ENCODE data around the gene GADL1. TPM values are rescaled to one million over a fixed set of nuclear protein-coding genes. Genes with fewer than 3 reads are reported as not detected.

The GADL1 gene
- total RNA-seq, 1 donor from 2014 or later, result not detected

DNA sequence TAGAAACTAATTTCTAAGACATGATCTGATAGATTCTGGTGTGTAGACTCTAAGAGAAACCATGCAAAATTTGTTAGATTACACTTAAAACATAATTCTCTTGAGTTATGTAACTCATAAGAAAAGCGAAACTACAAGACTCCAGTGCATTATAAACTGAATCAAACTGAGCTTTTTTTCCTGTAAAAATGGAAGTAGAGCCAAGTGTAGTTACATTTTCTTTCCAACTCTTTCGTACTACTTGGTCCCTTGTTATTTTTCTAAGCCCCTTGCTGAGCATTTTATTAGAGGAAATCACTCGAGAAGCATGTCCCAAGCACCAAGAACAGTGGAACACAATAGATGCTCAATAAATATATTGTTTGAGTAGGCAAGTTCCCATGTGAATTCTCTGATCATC, 130.2 kb downstream of the GADL1 start:
- no peak overlapping the region for H3K4me3 Mint-ChIP-seq (ENCODE audit: unreplicated experiment)
- no peak for DNase-seq

DNA sequence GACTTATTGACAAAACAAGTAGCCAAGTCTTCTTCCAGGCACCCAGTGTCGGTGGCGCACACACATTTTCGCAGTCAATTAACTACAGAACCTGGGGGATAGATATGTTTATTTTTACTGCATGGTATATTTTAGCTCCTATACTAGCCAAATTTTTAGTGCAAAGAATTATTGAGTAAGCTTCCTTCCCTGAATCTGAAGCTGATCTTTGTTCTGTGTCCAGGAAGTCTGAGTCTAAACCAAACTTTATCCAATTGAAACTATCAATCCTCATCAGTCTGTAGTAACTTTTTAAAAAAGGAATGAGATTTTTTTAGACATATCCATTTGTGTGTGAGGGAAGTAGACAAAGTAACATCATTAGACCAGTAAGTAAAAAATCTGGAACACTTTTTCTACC, 133.1 kb downstream of the GADL1 start:
- Mint-ChIP-seq H3K27ac (ENCODE audit: unreplicated experiment) (no peak overlapping the region), H3K9me3 (ENCODE audit: unreplicated experiment) (no peaks in the 10 kb centered on the region), H3K36me3 (ENCODE audit: unreplicated experiment) (no peaks in the 10 kb centered on the region), H3K27me3 (ENCODE audit: unreplicated experiment) (peaks cover 3% of the 10 kb centered on the region), H3K4me3 (ENCODE audit: unreplicated experiment) (no peak overlapping the region), H3K4me1 (ENCODE audit: low read depth, unreplicated experiment) (no peaks in the 10 kb centered on the region)
- TF ChIP-seq, protein P1, sequence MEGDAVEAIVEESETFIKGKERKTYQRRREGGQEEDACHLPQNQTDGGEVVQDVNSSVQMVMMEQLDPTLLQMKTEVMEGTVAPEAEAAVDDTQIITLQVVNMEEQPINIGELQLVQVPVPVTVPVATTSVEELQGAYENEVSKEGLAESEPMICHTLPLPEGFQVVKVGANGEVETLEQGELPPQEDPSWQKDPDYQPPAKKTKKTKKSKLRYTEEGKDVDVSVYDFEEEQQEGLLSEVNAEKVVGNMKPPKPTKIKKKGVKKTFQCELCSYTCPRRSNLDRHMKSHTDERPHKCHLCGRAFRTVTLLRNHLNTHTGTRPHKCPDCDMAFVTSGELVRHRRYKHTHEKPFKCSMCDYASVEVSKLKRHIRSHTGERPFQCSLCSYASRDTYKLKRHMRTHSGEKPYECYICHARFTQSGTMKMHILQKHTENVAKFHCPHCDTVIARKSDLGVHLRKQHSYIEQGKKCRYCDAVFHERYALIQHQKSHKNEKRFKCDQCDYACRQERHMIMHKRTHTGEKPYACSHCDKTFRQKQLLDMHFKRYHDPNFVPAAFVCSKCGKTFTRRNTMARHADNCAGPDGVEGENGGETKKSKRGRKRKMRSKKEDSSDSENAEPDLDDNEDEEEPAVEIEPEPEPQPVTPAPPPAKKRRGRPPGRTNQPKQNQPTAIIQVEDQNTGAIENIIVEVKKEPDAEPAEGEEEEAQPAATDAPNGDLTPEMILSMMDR (IDR thresholded peaks at IDR 0.05; ENCODE audit: partially characterized antibody, unreplicated experiment), result no peak
- DNase-seq, result no peak

More for the DNA sequence above, 130.2 kb downstream of the GADL1 start:
- TF ChIP-seq, protein P1 (IDR thresholded peaks at IDR 0.05; ENCODE audit: partially characterized antibody, unreplicated experiment), result no peak
- Mint-ChIP-seq H3K4me1 (ENCODE audit: low read depth, unreplicated experiment) (no peaks in the 10 kb centered on the region), H3K27me3 (ENCODE audit: unreplicated experiment) (peaks cover 3% of the 10 kb centered on the region), H3K9me3 (ENCODE audit: unreplicated experiment) (peaks cover 2% of the 10 kb centered on the region), H3K36me3 (ENCODE audit: unreplicated experiment) (no peaks in the 10 kb centered on the region), H3K27ac (ENCODE audit: unreplicated experiment) (no peak overlapping the region)

DNA sequence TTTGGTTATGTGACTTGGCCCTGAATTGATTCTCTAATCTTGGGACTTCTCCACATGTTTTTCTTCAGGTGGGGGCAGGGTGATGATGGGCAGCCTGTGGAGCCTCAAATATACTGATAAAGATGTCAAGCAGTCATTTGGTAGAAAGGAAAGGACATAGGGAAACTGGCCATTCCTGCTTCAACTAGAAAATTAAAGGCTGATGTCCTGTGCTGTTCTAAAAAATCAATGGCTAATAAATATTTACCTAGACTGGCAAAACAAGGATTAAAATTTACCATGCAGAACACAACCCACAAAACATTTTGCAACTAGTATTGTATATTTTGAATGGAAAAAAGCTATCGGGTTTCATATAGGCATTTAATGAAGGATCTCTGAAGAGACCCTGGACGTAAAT, 133.7 kb downstream of the GADL1 start:
- TF ChIP-seq, protein P1 (IDR thresholded peaks at IDR 0.05; ENCODE audit: partially characterized antibody, unreplicated experiment), result no peak
- H3K36me3 Mint-ChIP-seq (ENCODE audit: unreplicated experiment), result no peaks in the 10 kb centered on the region
- no peak overlapping the region for H3K4me3 Mint-ChIP-seq (ENCODE audit: unreplicated experiment)
- no peak for DNase-seq
- H3K9me3 Mint-ChIP-seq (ENCODE audit: unreplicated experiment), result no peaks in the 10 kb centered on the region
- H3K4me1 Mint-ChIP-seq (ENCODE audit: low read depth, unreplicated experiment), result no peaks in the 10 kb centered on the region
- no peak overlapping the region for H3K27ac Mint-ChIP-seq (ENCODE audit: unreplicated experiment)
- H3K27me3 Mint-ChIP-seq (ENCODE audit: unreplicated experiment), result peaks cover 3% of the 10 kb centered on the region

DNA sequence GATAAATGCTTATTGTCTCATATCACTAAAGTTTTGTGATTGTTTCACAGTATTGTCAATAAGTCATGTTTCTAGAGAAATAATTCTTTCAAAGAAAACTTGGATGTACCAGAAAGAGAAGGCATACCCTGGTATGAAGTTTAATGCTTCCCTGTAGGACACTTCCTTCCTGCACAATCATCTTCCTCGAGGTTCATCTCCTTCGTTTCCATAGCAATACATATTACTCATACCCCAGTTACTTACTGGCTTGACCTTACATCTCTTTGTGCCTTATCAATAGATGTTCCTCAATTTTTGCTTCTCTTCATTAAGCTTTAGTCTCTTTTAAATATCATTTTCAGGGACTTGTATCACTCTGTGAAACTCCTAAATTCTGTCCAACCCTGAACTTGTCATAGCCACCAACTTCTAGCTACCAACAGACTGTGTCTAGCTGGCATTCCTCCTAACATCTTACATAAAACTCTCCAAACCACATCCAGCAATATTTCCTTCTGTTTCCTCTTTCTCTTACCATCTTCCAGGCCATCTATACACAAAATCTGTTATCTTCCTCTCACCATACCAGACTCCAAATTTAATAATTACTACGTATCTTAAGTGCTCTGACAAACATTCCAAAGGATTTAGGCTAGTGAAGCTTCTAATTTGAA, 134.3 kb downstream of the GADL1 start:
- TF ChIP-seq, protein P1 (IDR thresholded peaks at IDR 0.05; ENCODE audit: partially characterized antibody, unreplicated experiment), result no peak
- no peak overlapping the region for H3K27ac Mint-ChIP-seq (ENCODE audit: unreplicated experiment)
- no peak for DNase-seq
- H3K4me1 Mint-ChIP-seq (ENCODE audit: low read depth, unreplicated experiment), result no peaks in the 10 kb centered on the region
- no peaks in the 10 kb centered on the region for H3K9me3 Mint-ChIP-seq (ENCODE audit: unreplicated experiment)
- H3K36me3 Mint-ChIP-seq (ENCODE audit: unreplicated experiment), result no peaks in the 10 kb centered on the region
- H3K4me3 Mint-ChIP-seq (ENCODE audit: unreplicated experiment), result no peak overlapping the region
- H3K27me3 Mint-ChIP-seq (ENCODE audit: unreplicated experiment), result peaks cover 3% of the 10 kb centered on the region

DNA sequence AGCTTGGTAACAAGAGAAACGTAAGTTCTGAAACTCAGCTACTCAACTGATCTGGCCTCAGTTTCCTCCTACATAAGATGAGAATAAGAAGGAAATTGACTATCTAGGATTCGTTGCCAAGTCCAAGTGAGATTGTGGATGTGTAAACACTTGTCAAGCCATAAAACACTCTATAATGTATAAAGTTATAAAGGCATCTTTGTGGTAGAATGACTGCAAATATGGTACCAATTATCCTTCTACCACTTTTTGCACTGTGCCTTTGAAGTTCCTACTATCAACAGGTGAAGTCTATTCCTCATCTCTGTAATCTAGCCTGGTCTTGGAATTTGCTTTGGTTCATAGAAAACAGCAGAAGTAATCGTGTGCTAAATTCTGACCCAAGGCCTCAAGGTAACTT, 138.2 kb downstream of the GADL1 start:
- Mint-ChIP-seq H3K36me3 (ENCODE audit: unreplicated experiment) (no peaks in the 10 kb centered on the region), H3K4me3 (ENCODE audit: unreplicated experiment) (no peak overlapping the region), H3K27ac (ENCODE audit: unreplicated experiment) (no peak overlapping the region), H3K27me3 (ENCODE audit: unreplicated experiment) (peaks cover 3% of the 10 kb centered on the region), H3K4me1 (ENCODE audit: low read depth, unreplicated experiment) (no peaks in the 10 kb centered on the region), H3K9me3 (ENCODE audit: unreplicated experiment) (no peaks in the 10 kb centered on the region)
- DNase-seq, result no peak
- TF ChIP-seq, protein P1 (IDR thresholded peaks at IDR 0.05; ENCODE audit: partially characterized antibody, unreplicated experiment), result no peak
